HG02973 (cell line): ENCODE measurements around the gene SNHG17.
"Not testable (repeated sequence)": the region's sequence is repeated elsewhere in the genome, so short reads cannot be mapped to it uniquely, and the experiment has no call there.

Experiments
- ATAC-seq: cut with Tn5 transposase; IDR thresholded peaks from one replicate; pipeline ENCODE4 v1.9.1; 2021; ENCODE audit warnings: moderate library complexity; ENCODE audit not compliant: unreplicated experiment

The SNHG17 gene

DNA sequence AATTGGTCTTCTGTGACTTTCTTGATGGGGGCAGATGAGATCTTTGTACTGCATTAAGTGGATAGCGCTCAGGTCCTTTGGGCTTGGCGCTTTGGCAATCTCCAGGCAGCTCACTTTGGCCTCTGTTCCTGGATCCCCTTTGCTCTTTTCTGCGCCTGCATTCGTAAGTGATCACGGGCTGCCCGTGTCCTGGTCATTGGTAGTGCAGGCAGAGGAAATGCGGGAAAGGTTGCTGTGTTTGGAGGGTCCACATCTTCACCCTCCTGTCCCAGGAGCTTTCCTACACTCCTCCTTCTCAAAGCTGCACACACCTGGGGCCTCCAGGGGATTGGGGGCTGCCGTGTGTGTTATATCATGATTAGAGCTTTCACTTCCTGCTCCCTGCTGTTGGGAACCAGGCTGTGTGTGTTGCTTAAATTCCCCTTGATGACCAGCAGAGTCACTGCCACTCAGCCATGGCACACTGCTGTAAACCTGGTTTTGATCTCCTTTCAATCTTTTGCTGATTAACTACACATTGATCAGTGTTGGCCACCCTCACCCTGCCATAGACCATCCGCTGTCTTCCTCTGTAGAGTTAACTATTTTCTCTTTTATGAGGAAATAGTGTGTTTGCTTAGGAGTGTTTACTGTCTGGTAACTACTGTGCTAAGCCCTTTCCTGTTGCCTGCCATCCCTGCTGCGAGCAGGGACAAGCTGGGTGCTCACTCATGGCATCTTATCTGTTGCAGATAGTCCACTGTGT lies 13.0 kb upstream of the SNHG17 start:
- no peak for ATAC-seq

DNA sequence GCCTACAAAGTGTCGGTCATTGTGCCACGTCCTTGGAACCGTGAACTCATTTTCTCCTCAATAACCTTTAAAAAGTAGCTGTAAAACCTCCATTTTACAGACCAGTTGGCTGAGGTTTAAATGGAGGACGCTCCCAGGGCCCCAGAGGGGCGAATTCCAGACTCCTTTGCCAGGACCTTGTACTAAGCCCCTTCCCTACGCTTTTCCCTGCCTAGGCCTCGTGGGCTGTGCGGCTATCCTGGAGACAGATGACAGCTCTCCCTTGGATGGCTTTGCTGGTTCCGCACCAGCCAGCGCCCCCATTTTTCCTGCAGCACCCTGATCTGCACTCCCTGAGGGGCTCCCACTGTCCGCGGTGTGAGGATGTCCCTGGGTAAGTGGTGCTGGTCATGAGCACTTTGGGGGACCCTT lies 12.1 kb upstream of the SNHG17 start:
- no peak for ATAC-seq

DNA sequence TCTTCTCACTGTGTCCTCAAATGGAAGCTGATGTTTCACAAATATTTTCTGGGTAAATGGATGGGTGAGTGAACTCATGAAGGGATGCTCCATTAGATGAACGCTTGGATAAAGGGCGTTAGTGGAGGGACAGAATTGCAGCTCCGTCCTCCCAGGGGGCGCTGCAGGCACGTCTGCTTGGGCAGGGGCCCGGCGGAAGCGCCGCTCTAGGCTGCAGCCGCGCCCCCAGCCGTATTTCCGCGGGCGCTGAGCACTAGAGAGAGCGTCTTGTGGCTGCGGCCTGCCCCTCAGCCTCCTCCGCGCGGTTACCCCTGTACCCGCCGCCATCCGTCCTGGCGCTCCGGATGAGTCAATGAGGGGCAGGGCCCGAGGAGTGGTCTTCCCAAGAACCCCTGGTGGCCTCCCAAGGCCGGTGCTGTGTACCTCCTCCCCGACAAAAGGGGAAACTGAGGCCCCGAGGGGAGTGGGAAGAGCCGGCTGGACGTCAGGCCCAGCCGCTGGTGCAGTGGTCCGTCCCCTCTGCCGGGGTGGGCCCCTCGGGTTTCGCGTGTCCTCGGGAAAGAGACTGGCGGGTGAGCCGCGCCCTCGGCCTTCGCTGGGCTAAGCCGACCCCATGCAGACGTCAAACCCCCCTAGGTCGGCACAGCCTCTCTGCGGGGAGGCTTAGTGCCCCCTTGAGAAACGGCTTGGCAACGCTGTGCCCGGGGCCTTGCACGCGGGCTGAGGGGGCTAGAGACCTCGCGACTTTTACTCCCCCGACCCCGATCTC lies 11.5 kb upstream of the SNHG17 start:
- peak; percentile 68 for ATAC-seq

DNA sequence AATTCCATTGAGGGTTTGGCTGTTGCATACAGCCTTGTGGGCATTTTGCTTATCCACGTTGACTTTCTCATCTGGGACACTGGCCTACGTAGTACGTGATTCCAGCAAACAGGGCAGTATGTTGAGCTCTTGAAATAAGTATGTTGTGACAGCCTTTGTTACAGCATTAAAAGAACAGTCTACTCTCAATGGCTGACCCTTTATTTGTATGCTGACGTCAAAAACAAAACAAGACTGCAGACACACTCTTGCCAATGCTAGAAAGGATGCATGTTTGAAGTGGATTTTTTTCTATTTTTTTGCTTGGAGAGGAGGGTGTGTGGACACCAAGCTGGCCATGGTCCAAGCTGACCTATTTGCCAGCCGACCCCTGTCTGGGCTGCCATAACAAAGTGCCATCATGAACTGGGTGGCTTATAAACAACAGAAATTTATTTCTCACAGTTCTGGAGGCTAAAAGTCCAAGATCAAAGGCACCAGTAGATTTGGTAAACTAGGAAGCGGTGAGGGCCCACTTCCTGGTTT lies 10.8 kb upstream of the SNHG17 start:
- no peak for ATAC-seq

DNA sequence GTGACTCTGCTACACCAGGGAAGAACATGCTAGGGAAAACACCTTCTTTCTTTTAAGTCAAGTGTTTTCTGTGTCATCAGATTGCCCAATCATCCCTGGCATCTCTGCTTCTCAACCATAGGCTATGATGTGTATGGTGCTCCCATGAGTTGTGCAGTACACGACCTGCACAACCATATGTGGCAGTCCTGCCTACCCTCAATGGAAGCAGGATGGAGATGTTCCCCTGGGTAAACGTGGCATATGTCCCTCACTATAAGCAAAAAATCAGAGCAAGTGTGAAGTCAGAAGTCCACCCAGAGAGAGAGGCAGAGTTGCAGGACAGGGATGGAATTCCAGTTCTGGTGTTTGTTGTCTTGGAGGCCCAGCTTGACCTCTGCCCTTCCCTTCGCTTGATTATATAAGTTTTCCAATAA lies 10.3 kb upstream of the SNHG17 start:
- no peak for ATAC-seq

DNA sequence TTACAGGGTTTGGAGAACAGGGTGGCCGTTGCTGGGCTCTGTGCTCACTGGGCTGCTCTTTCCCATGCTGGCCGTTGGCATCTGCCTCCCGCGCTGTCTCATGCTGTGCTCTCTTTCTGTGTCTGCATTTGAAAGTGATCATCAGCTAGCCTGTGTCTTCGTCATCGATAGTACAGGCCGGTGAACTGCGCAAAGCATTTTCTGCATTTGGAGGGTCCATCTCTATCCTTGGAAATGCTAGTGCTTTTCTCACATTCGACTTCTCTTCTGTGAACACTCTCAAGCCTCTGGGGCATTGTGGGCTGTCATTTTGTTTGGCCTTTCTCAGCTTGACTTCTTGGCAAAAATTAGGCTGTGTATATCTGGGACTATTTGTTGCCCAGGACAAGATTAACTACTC lies 6.8 kb upstream of the SNHG17 start:
- ATAC-seq: no peak

DNA sequence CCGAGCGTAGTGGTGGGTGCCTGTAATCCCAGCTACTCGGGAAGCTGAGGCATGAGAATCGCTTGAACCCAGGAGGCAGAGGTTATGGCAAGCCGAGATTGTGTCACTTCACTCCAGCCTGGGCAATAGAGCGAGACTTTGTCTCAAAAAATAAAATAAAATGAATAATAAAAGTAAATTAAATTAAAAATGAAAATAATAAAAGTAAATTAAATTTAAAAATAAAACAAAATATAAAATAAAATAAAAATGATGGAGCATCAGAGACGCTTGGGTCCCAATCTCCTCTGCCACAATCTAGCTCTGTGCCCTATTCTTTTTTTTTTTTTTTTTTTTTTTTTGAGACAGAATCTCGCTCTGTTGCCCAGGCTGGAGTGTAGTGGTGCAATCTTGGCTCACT lies 6.0 kb upstream of the SNHG17 start:
- ATAC-seq: not testable (repeated sequence)

DNA sequence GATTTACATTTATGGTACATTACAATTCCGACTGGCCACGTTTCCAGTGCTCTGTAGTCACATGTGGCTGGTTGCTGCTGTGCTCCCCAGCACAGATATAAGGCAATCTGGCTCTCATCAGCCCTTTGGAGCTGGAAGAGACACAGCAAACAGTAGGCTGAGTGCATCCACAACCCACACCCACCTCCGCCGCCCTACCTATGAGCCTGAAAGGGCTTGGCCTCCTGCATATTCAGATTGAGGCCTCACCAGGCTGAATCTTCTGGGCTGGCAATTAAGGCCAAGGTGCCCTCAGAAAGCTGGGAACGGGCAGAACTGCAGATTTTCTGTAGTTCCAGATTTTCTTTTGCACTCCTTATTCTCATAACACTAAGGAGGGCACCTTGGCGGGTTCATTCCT lies 2.7 kb upstream of the SNHG17 start:
- ATAC-seq: no peak

DNA sequence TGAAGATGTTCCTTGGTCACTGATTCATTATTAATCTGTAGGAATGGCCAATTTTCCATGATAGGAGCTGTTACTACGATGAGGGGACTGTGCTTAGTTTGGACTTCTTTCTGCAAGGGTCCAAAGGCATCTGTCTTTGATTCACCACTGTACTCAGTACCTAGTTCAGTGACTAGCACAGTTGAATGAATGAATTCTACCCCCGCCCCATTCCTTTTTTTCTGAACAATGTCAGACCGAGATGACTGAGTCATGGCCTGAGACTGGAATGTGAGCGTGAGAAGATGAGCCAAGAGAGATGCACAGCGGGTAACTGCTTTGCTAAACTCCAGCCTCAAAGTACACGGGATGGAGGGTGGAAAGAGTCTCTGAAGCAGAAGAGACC lies 419 bp upstream of the SNHG17 start:
- ATAC-seq: no peak

DNA sequence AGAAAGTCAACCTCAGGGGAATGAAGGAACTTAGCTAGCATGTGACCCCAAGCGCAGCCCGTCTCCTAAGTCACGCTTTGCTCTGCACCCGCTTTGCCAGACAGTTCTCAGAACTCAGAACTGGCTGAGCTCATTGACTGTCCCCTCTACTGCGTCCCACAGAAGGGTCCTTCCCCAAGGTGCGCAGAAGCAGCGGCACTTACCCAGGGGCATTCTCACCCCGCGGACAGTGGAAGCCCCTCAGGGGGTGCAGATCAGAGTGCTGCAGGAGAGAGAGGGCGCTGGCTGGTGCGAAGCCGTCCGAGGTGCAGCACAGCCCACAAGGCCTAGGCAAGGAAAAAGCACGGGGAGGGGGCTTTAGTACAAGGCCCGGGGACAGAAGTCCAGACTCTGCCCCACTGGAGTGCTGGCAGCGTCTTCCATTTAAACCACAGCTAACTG lies 807 bp downstream of the SNHG17 start:
- no peak for ATAC-seq

DNA sequence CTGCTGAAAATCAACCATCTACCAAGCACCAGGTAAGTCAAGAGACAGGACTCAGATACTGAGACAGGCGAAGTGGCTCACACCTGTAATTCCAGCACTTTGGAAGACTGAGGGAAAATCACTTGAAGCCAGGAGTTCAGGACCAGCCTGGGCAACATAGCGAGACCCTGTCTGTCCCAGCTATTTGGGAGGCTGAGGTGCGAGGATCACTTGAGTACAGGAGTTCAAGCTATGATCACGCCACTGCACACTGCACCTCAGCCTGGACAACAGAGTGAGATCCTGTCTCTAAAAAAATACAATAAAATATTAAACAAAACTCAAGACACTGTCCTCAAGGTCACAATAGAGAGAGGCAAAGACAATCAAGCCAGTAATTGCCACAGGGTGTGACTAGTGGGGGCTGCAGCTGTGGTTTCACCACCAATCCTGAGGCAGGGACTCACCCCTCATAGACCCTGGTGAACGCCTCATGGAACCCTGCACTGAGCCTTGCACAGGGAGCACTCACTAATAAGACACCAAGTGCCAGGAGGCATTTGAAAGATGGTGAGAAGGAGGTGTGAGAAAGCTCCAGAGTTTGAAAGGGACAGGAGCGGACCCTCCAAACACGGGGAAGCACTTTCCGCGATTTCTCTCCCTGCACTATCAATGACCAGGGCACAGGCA lies 1.7 kb downstream of the SNHG17 start:
- no peak for ATAC-seq

DNA sequence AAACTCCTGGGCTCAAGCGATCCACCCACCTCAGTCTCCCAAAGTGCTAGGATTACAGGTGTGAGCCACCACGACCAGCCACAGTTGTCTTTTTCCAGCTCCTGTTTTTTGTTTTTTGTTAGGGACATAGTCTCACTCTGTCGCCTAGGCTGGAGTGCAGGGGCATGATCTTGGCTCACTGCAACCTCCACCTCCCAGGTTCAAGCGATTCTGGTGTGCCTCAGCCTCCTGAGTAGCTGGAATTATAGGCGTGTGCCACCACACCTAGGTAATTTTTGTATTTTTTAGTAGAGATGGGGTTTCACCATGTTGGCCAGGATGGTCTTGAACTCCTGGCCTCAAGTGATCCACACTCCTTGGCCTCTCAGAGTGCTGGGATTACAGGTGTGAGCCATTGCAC lies 2.3 kb downstream of the SNHG17 start:
- not testable (repeated sequence) for ATAC-seq

DNA sequence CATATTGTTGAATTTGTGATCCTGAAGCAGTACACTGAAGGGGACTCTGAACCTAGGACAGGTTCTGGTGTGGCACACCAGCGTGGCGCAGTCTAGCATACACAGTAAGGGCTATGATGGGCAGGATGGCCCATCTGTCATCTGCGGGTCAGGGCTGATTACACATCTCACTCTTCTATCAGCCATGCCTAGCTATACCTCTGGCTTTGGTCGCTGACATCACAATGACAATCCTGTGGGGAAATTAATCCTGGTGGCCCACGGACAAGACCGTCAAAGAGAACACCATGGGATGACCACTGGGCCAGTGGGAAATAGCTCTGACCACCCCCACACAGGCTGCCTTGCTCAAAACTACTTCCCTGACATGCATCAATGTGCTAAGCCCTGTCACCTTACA lies 2.8 kb downstream of the SNHG17 start:
- no peak for ATAC-seq

DNA sequence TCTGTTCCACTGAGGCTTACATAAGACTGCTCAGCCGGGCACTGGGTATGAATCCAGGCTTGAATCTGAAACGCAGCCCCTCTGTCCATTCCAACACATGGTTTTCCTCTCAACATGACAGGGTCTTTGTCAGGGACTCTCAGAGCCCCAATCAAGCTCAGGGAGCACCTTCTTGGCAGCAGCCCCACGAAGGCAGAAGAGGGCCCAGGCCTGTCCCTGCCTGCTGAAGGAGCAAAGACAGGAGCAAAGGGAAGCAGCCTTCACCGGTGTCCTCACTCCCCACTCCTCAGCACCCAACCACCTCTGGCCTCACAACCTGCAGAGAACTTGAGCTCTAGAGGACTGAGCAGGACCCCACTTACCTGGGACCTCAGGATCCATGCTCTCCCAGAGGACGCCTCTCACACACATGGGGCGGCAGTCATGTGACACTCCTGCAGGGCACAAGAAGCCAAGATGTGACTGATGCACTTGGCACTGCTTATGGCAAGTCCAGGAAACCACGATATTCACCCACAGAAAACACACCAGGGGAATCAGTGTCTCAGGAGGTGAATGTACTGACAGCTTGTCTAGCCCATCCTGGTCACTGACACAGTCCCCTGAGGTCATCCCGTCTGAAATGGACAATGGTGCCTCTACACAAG lies 4.3 kb downstream of the SNHG17 start:
- ATAC-seq: no peak

DNA sequence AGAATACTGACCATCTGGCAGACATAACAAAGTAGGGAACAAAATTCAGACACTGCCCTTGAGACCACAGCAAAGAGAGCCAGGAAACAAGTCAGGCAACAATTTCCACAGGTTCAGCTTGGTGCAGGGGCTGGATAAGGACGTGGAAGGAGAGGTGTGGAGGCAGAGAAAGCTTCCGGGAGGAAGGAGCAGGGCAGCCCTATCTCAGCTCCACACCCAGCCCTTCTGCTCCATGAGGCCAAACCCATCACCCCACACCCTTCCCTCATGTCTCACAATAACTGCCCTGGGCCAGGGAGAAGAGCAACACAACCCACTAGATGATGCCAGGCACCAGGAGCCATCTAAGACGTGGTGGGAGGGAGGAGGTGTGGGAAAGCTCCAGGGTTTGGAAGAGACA lies 5.8 kb downstream of the SNHG17 start:
- no peak for ATAC-seq

DNA sequence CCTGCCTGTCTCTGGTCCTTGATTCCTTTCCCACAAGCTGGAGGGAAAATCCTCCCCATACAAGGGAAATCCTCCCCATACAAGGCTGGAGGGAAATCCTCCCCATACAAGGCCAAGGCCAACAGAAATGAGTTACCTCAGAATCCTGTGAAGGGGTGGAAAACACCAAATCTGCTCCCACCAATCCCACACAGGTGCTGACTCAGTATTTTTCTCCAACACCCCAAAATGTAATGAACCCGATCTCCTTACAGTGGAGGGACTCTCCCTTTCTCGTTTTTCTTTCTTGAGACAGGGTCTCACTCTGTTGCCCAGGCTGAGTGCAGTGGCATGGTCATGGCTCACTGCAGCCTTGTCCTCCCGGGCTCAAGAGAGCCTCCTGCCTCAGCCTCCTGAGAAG lies 6.3 kb downstream of the SNHG17 start:
- ATAC-seq: no peak

DNA sequence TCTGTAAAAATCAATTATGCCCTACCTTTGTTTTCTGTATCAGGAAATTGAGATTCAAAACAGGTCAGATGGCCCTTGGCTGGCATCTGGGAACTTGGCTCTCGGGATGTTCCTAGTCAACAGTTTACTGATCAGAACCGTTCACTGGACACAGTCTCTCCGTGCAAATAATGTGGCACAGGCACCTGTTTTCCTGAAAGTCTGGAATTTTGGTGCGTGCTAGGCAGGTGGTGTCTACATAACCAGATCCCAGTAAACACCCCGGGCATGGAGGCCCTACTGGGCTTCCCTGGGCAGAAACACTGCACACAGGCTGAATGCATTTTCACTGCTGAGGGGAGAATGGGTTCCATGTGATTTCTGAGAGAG lies 7.5 kb downstream of the SNHG17 start:
- no peak for ATAC-seq

DNA sequence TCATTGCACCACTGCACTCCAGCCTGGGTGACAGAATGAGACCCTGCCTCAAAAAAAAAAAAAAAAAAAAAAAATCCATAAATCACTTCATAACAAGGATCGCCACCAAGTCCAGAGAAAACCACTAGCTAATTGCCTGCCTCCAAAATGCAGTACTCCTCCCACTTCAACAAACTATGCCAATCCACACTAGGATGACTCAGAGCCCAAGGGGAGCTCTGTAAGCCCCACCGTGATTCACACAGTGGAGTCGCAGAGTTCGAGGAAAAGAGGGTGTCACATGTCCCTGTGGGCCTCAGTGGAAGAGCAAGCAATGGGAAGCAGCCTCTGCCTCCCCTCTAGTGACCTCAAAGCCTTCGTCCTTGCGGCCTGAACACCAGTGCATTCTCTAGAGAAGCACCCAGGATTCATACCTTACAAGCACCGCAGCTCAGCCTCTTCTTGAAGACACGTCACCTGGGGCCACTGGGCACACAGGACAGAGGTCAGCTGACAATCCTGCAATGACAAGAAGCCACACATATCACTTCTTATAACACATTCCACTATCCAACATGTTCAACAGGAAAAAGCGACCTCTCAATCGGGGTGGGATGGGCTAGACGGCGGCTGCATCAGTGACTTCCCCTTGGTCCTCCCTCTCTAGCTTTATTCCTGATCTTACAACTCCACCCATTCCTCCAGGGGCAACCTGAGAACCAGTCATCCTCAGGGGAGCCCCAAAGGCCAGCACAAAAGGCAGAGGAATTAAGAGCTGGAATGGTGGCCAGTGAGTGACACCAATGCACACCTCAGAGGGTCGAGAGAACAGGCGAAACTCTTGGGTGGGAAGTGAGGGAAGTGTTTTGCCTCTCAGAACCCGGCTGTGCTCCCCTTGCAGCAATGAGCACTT lies 8.9 kb downstream of the SNHG17 start:
- ATAC-seq: no peak

DNA sequence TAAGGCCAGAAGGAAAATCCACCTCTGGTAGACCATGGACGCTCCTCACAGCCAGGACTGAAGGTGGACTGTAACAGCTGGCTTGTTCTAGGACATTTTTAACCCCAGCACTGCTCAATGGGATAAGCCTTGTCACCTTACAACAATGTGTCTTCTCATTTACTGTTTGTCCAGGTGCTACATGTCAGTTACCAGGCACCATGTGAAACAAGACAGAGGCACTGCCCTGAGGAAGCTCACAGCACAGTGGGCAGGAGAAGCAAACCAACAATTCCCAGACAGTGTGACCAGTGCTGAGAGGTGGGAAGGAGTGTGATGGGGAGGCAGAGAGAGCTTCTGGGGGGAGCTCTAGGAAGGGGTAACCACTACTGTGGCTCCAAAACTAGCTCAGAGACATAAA lies 10.7 kb downstream of the SNHG17 start:
- ATAC-seq: no peak

DNA sequence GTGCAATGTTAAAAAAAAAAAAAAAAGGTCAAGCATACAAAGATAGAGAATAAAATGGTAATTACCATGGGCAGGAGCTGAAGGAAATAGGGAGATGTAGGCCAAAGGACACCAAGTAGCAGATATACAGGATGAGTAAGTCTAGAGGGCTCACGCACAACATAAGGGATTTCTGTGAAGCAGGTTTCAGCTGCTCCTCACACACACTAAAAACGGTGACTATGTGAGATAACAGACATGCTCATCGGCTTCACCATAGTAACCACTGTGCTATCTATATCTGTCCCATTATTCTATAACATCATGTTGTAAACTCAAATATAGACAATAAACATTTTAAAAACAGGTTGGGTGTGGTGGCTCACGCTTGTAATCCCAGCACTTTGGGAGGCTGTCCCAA lies 11.6 kb downstream of the SNHG17 start:
- no peak for ATAC-seq
